B cell (primary cell): ENCODE measurements around the gene CAPG. TPM values are rescaled to one million over a fixed set of nuclear protein-coding genes. Genes with fewer than 3 reads are reported as not detected.

Experiments
- ATAC-seq: fragments of 200-7000 bp; cut with Tn5 transposase; one replicate; pipeline ENCODE4 v1.10.0; 2021; ENCODE audit warnings: low read depth, mild to moderate bottlenecking, moderate number of reproducible peaks, moderate library complexity
- CTCF ChIA-PET: fragments of 350-600 bp; sonication (Branson Sonifier 250); formaldehyde crosslinking; loops from one replicate; lab custom pipeline; 2021; ENCODE audit warnings: antibody characterized with exemption, inconsistent platforms; lab: Charles Lee
- POLR2A ChIA-PET: fragments of 350-600 bp; sonication (Branson Sonifier 250); formaldehyde crosslinking; loops from one replicate; lab custom pipeline; 2021; ENCODE audit warnings: antibody characterized with exemption; lab: Charles Lee
- DNase-seq: peaks from one replicate; pipeline ENCODE4 v3.0.0; 2013
- H2AFZ ChIP-seq: 2 replicates; pipeline ENCODE4 v1.6.1; 2012; ENCODE audit warnings: mild to moderate bottlenecking, low read depth, low read length; ENCODE audit not compliant: insufficient read depth, poor library complexity, severe bottlenecking
- H3K27ac ChIP-seq, 2 donors: 1 replicate in 1 of 2; 2 replicates in 1 of 2; pipeline ENCODE4 v1.5.1; 2012 to 2013; ENCODE audit warnings: low read length in 2 of 2, mild to moderate bottlenecking in 2 of 2, moderate library complexity in 1 of 2
- H3K27me3 ChIP-seq, 4 experiments: fragments of 200-600 bp in 1 of 4; sonication (generic) in 1 of 4; replicated peaks in 1 of 4; 1 replicate in 2 of 4; 2 replicates in 2 of 4; pipeline versions ENCODE4 v1.6.1 to v1.7.0; 2013 to 2016; ENCODE audit warnings: low read length in 3 of 4, mild to moderate bottlenecking in 2 of 4, mixed read lengths in 1 of 4, moderate library complexity in 1 of 4; ENCODE audit not compliant: insufficient read depth in 4 of 4, control insufficient read depth in 3 of 4; ENCODE audit errors: control extremely low read depth in 1 of 4
- H3K36me3 ChIP-seq, 2 experiments: replicated peaks in 1 of 2; 1 replicate in 1 of 2; 2 replicates in 1 of 2; pipeline versions ENCODE4 v1.6.1 to v1.7.1; 2013; ENCODE audit warnings: low read length in 1 of 2; ENCODE audit not compliant: insufficient read depth in 2 of 2, control insufficient read depth in 1 of 2; ENCODE audit errors: control extremely low read depth in 1 of 2, extremely low read depth in 1 of 2
- H3K4me1 ChIP-seq, 2 donors: fragments of 200-600 bp in 1 of 2; sonication (generic) in 1 of 2; 1 replicate in 1 of 2; 2 replicates in 1 of 2; pipeline versions ENCODE4 v1.5.1 to v1.6.1; 2013 to 2017; ENCODE audit warnings: low read length in 2 of 2; ENCODE audit not compliant: control insufficient read depth in 2 of 2, insufficient read depth in 2 of 2
- H3K4me2 ChIP-seq: replicated peaks from 2 replicates; pipeline ENCODE3; 2012; ENCODE audit warnings: mild to moderate bottlenecking, low read depth, low read length; ENCODE audit not compliant: poor library complexity, severe bottlenecking
- H3K4me3 ChIP-seq, 5 experiments: fragments of 200-600 bp in 1 of 5; sonication (generic) in 1 of 5; 1 replicate in 3 of 5; 2 replicates in 2 of 5; pipeline versions ENCODE4 v1.5.1 to v1.7.0; 2011 to 2016; ENCODE audit warnings: low read length in 4 of 5, mild to moderate bottlenecking in 4 of 5, low read depth in 2 of 5, control low read depth in 1 of 5, moderate library complexity in 1 of 5; ENCODE audit not compliant: insufficient read depth in 1 of 5; ENCODE audit errors: control extremely low read depth in 1 of 5, extremely low read depth in 1 of 5
- H3K79me2 ChIP-seq: fragments of 200-600 bp; sonication (generic); one replicate; pipeline ENCODE4 v1.6.0; 2016; ENCODE audit warnings: low read length; ENCODE audit not compliant: control insufficient read depth, insufficient read depth
- H3K9ac ChIP-seq: fragments of 200-600 bp; sonication (generic); 2 replicates; pipeline ENCODE4 v1.6.1; 2017; ENCODE audit warnings: mild to moderate bottlenecking, low read length, moderate library complexity
- H3K9me3 ChIP-seq, 3 donors: one replicate each; pipeline versions ENCODE4 v1.6.1 to v1.7.1; 2013; ENCODE audit warnings: low read length in 2 of 3; ENCODE audit not compliant: control insufficient read depth in 2 of 3, insufficient read depth in 1 of 3; ENCODE audit errors: control extremely low read depth in 1 of 3
- H4K20me1 ChIP-seq: 2 replicates; pipeline ENCODE4 v1.6.0; 2012; ENCODE audit warnings: mild to moderate bottlenecking, low read length; ENCODE audit not compliant: insufficient read depth, control insufficient read depth, poor library complexity, severe bottlenecking
- H3K27ac Mint-ChIP-seq: one replicate; pipeline ENCODE4 v1.8.0; 2021; ENCODE audit warnings: mixed read lengths
- H3K27me3 Mint-ChIP-seq: one replicate; pipeline ENCODE4 v1.8.0; 2021; ENCODE audit warnings: mixed read lengths
- H3K4me1 Mint-ChIP-seq: one replicate; pipeline ENCODE4 v1.8.0; 2021; ENCODE audit warnings: mixed read lengths
- H3K4me3 Mint-ChIP-seq: one replicate; pipeline ENCODE4 v1.8.0; 2021; ENCODE audit warnings: mixed read lengths
- H3K9me3 Mint-ChIP-seq: one replicate; pipeline ENCODE4 v1.8.0; 2022; ENCODE audit warnings: mixed read lengths; ENCODE audit not compliant: insufficient read depth
- CTCF ChIP-seq: fragments of 200-600 bp; IDR thresholded peaks from one replicate; pipeline ENCODE4 v1.8.0; 2022; ENCODE audit warnings: antibody characterized with exemption, mild to moderate bottlenecking
- EZH2 ChIP-seq: IDR thresholded peaks from 2 replicates; pipeline ENCODE4 v1.6.1; 2012; ENCODE audit warnings: borderline replicate concordance, low read depth, mild to moderate bottlenecking, moderate library complexity, low read length; ENCODE audit not compliant: insufficient read depth, poor library complexity, severe bottlenecking
- whole genome bisulfite sequencing: methylation state at CpG from one replicate; pipeline ENCODE4 v1.1.5; 2013; ENCODE audit warnings: missing lambda C conversion rate; ENCODE audit not compliant: insufficient coverage; 5-methylcytosine and 5-hydroxymethylcytosine counted together
- intact Hi-C: fragments of 100-400 bp; cut with micrococcal nuclease; formaldehyde crosslinking; loops from one replicate; pipeline ENCODE4 v1.10.0; 2022
- polyA plus RNA-seq: library from polyadenylated mRNA; depleted of rRNA; stranded (reverse); fragments of >200 nt; gene quantifications from 2 replicates; pipeline ENCODE4 v1.2.3, GENCODE V29; 2012
- total RNA-seq, 2 donors: library from RNA; stranded (reverse); fragments of 120-200 nt in 1 of 2; gene quantifications; 1 replicate in 1 of 2; 2 replicates in 1 of 2; pipeline versions ENCODE4 v1.2.3 to v1.2.4, GENCODE V29; 2013 to 2022

CAPG gene
- total and polyA plus RNA-seq, 2 donors (not counting 1 experiment from before 2014, with no cell fraction given) = 158 to 210 TPM

DNA sequence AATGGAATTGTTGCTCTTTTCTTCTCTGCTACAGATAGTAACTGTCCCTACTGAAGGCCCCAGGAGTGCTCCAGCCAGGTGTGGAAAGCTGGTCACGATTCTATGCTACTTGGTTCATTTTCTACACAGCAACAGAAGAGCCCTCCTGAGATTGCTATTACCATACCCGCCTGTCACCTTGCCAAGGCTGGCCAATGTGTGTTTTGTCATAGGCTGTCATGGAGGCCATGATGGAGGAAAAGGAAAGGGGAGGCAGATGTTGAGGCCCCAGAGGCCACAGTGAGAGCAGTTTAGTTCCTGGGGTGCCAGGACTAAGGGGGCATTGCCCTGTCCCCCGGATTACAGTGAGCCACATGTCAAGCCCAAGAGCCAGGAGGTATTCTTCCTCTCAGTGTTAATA, 54.6 kb downstream of the CAPG start:
- Histone ChIP-seq H3K79me2 (peaks cover 57% of the 10 kb centered on the region), H3K9ac (peak overlapping the region; percentile 100), H2AFZ (peak overlapping the region; percentile 100), H3K4me1 (peaks cover 19 to 26% of the 10 kb centered on the region in 2 donors), H4K20me1 (no peaks in the 10 kb centered on the region), H3K4me2 (peak overlapping the region; percentile 97), H3K27ac (peak overlapping the region in 1 of 2 donors; percentile 95), H3K36me3 (peaks cover 0 to 12% of the 10 kb centered on the region in 2 experiments), H3K9me3 (no peaks in the 10 kb centered on the region), H3K4me3 (peak overlapping the region in 4 of 5 experiments; percentile 79 to 100 (median 92)), H3K27me3 (no peaks in the 10 kb centered on the region)
- ChIA-PET POLR2A (interaction anchor here (0.6 to 2.4 kb wide), 6 partner anchors 29 to 216 kb away, joined by 4 to 25 read pairs (median 6); partner anchors contain the start of genes CAPG, MAT2A, SH2D6 and TGOLN2), CTCF (interaction anchor here (0.9 to 1.5 kb wide), 2 partner anchors 55 to 184 kb away, joined by 3 to 4 read pairs; partner anchors contain the start of gene MAT2A)
- ATAC-seq (no peak), DNase-seq (no peak)
- TF ChIP-seq EZH2 = no peak
- TF ChIP-seq CTCF = no peak
- H3K27ac Mint-ChIP-seq = peak overlapping the region; percentile 95
- no peaks in the 10 kb centered on the region for H3K27me3 Mint-ChIP-seq
- intact Hi-C loops = loop anchor here (2.0 kb wide), 1 partner anchor 197 kb away; no protein-coding TSS in a partner anchor
- H3K4me3 Mint-ChIP-seq = peak overlapping the region; percentile 95
- H3K4me1 Mint-ChIP-seq = peaks cover 40% of the 10 kb centered on the region
- no peaks in the 10 kb centered on the region for H3K9me3 Mint-ChIP-seq
- WGBS = 83% methylated on average over 1 of the region's 3 CpGs

DNA sequence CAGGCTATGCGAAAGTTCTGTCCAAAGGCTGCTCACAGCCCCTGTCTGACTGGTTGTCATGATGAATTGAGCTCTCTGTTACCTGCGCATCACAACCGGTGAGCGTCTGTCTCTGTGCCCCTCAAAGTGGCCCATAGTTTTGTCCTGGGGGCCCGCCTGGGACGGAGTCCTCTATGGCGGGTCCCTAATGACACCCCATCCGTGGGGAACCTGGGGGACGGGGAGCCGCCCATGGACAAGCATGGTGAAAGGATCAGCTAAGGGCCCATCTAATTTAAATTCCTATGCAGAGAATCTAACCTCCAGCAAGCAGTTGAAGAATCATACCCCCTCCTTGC, 55.1 kb downstream of the CAPG start:
- Mint-ChIP-seq H3K9me3 (no peaks in the 10 kb centered on the region), H3K27me3 (no peaks in the 10 kb centered on the region), H3K27ac (peak overlapping the region; percentile 95), H3K4me3 (peak overlapping the region; percentile 95), H3K4me1 (peaks cover 40% of the 10 kb centered on the region)
- no peak for TF ChIP-seq EZH2
- no peak for TF ChIP-seq CTCF
- DNase-seq (no peak), ATAC-seq (no peak)
- Histone ChIP-seq H3K4me2 (peak overlapping the region; percentile 97), H3K27me3 (no peaks in the 10 kb centered on the region), H3K4me3 (peak overlapping the region; percentile 60 to 100 (median 85)), H3K9me3 (no peaks in the 10 kb centered on the region), H3K27ac (peak overlapping the region; percentile 81 to 95), H3K9ac (peak overlapping the region; percentile 100), H3K79me2 (peaks cover 57% of the 10 kb centered on the region), H3K4me1 (peaks cover 19 to 26% of the 10 kb centered on the region in 2 donors), H4K20me1 (no peaks in the 10 kb centered on the region), H3K36me3 (peaks cover 0 to 16% of the 10 kb centered on the region in 2 experiments), H2AFZ (peak overlapping the region; percentile 100)
- CTCF ChIA-PET = interaction anchor here (0.7 to 1.8 kb wide), 6 partner anchors 27 to 380 kb away, joined by 3 to 5 read pairs (median 4); partner anchors contain the start of genes MAT2A and TGOLN2
- POLR2A ChIA-PET = interaction anchor here (0.7 to 2.4 kb wide), 8 partner anchors 28 to 184 kb away, joined by 3 to 25 read pairs (median 6); partner anchors contain the start of genes CAPG, MAT2A, SH2D6 and TGOLN2
- 14% methylated on average over 7 of the region's 10 CpGs for WGBS
- intact Hi-C loops = loop anchor here (2.0 kb wide), 1 partner anchor 198 kb away; no protein-coding TSS in a partner anchor
